Transverse colon (tissue), 4 donors: ENCODE data around the gene G6PC2.
"Not testable (repeated sequence)": the region's sequence is repeated elsewhere in the genome, so short reads cannot be mapped to it uniquely, and the experiment has no call there.

Experiments used
- CTCF ChIP-seq, 5 experiments: fragments of 200-600 bp in 3 of 5; fragments of 450-650 bp in 2 of 5; sonication (generic) in 3 of 5; IDR thresholded peaks; 1 replicate in 2 of 5; 2 replicates in 3 of 5; pipeline ENCODE4 v1.5.1; 2016 to 2017; ENCODE audit warnings: antibody characterized with exemption in 5 of 5, inconsistent platforms in 3 of 5, mild to moderate bottlenecking in 2 of 5, moderate library complexity in 1 of 5
- POLR2A ChIP-seq: fragments of 450-650 bp; IDR thresholded peaks from one replicate; pipeline ENCODE4 v1.6.1; 2016; ENCODE audit warnings: antibody characterized with exemption, mild to moderate bottlenecking, moderate library complexity
- POLR2AphosphoS5 ChIP-seq, 3 donors: sonication (generic); formaldehyde crosslinking; IDR thresholded peaks; one replicate each; pipeline ENCODE4 v1.6.1; 2016; ENCODE audit warnings: antibody characterized with exemption in 3 of 3

- not testable (repeated sequence) for TF ChIP-seq POLR2A; CTCF (IDR thresholded peaks at IDR 0.05); POLR2AphosphoS5 (IDR thresholded peaks at IDR 0.05)
These were observed 30.7 kb upstream of the G6PC2 start for GRCh38 chr2:168870369-168870768.
